WTC11 (cell line): ENCODE results near the gene LLGL1. TPM values are rescaled to one million over a fixed set of nuclear protein-coding genes. Genes with fewer than 3 reads are reported as not detected.

Experiments
- ATAC-seq: fragments of 200-7000 bp; cut with Tn5 transposase; 2 replicates; pipeline ENCODE4 v1.10.0; 2021; ENCODE audit warnings: mild to moderate bottlenecking, moderate library complexity
- CTCF ChIA-PET: fragments of 300-600 bp; sonication (Branson Sonifier 250); formaldehyde crosslinking; loops from one replicate; lab custom pipeline; 2021; ENCODE audit warnings: antibody characterized with exemption; lab: Charles Lee
- POLR2A ChIA-PET: fragments of 350-600 bp; sonication (Branson Sonifier 250); formaldehyde crosslinking; loops from one replicate; lab custom pipeline; 2021; ENCODE audit warnings: antibody characterized with exemption; lab: Charles Lee
- DNase-seq: peaks from one replicate; pipeline ENCODE4 v3.0.0; 2021; ENCODE audit warnings: low spot score
- H3K27ac Mint-ChIP-seq: 2 replicates; pipeline ENCODE4 v1.8.0; 2021; ENCODE audit warnings: mixed read lengths
- H3K27me3 Mint-ChIP-seq: 2 replicates; pipeline ENCODE4 v1.8.0; 2021; ENCODE audit warnings: low read depth, mild to moderate bottlenecking, moderate library complexity, mixed read lengths
- H3K36me3 Mint-ChIP-seq: 2 replicates; pipeline ENCODE4 v1.8.0; 2021; ENCODE audit warnings: mixed read lengths
- H3K4me1 Mint-ChIP-seq: 2 replicates; pipeline ENCODE4 v1.8.0; 2022; ENCODE audit warnings: mixed read lengths
- H3K4me3 Mint-ChIP-seq: 2 replicates; pipeline ENCODE4 v1.8.0; 2021; ENCODE audit warnings: mild to moderate bottlenecking, moderate library complexity, mixed read lengths
- H3K9me3 Mint-ChIP-seq: 2 replicates; pipeline ENCODE4 v1.8.0; 2021; ENCODE audit warnings: mixed read lengths
- CREB1 ChIP-seq: sonication (generic); formaldehyde crosslinking; IDR thresholded peaks from 2 replicates; pipeline ENCODE4 v1.8.0; 2023; ENCODE audit warnings: mild to moderate bottlenecking, missing genetic modification reagents
- ETV6 ChIP-seq: sonication (generic); formaldehyde crosslinking; IDR thresholded peaks from 2 replicates; pipeline ENCODE4 v1.8.1; 2022; ENCODE audit warnings: mild to moderate bottlenecking, missing genetic modification reagents
- FOXJ3 ChIP-seq: sonication (generic); formaldehyde crosslinking; IDR thresholded peaks from 2 replicates; pipeline ENCODE4 v1.9.0; 2021; ENCODE audit warnings: missing genetic modification reagents, mild to moderate bottlenecking, borderline replicate concordance
- FOXP1 ChIP-seq: sonication (generic); formaldehyde crosslinking; IDR thresholded peaks from 2 replicates; pipeline ENCODE4 v1.8.0; 2022; ENCODE audit warnings: missing genetic modification reagents, mild to moderate bottlenecking, moderate library complexity, borderline replicate concordance
- GABPB1 ChIP-seq: sonication (generic); formaldehyde crosslinking; IDR thresholded peaks from 2 replicates; pipeline ENCODE4 v1.8.1; 2023; ENCODE audit warnings: mild to moderate bottlenecking, missing genetic modification reagents
- JAZF1 ChIP-seq: fragments of 250-450 bp; sonication (Bioruptor Pico); IDR thresholded peaks from 2 replicates; pipeline ENCODE4 v1.9.0; 2021; ENCODE audit warnings: moderate library complexity, mild to moderate bottlenecking, inconsistent platforms
- KAT7 ChIP-seq: sonication (generic); formaldehyde crosslinking; IDR thresholded peaks from 2 replicates; pipeline ENCODE4 v1.8.1; 2023; ENCODE audit warnings: missing genetic modification reagents, mild to moderate bottlenecking, borderline replicate concordance
- MYBL2 ChIP-seq: sonication (generic); formaldehyde crosslinking; IDR thresholded peaks from 2 replicates; pipeline ENCODE4 v1.8.1; 2023; ENCODE audit warnings: mild to moderate bottlenecking, moderate library complexity, missing genetic modification reagents
- NFYB ChIP-seq: sonication (generic); formaldehyde crosslinking; conservative IDR thresholded peaks from 2 replicates; pipeline ENCODE4 v1.8.0; 2022; ENCODE audit warnings: low read depth, missing genetic modification reagents
- NR1H2 ChIP-seq: sonication (generic); formaldehyde crosslinking; IDR thresholded peaks from 2 replicates; pipeline ENCODE4 v1.9.0; 2021; ENCODE audit warnings: mild to moderate bottlenecking, moderate library complexity, missing genetic modification reagents
- RORB ChIP-seq: fragments of 250-450 bp; sonication (Bioruptor Pico); IDR thresholded peaks from 2 replicates; pipeline ENCODE4 v1.9.0; 2021; ENCODE audit warnings: mild to moderate bottlenecking
- SOX15 ChIP-seq: fragments of 250-450 bp; sonication (Bioruptor Pico); IDR thresholded peaks from 2 replicates; pipeline ENCODE4 v1.9.0; 2021; ENCODE audit warnings: mild to moderate bottlenecking
- total RNA-seq: library from RNA; stranded (reverse); gene quantifications from 3 replicates; pipeline ENCODE4 v1.2.3, GENCODE V29; 2021
- TF ChIP-seq, protein P1 (sequence below): fragments of 250-450 bp; sonication (Bioruptor Pico); IDR thresholded peaks from 2 replicates; pipeline ENCODE4 v1.9.0; 2021; ENCODE audit warnings: mild to moderate bottlenecking
- TF ChIP-seq, protein P2 (sequence below): sonication (generic); formaldehyde crosslinking; IDR thresholded peaks from 2 replicates; pipeline ENCODE4 v1.8.1; 2022; ENCODE audit warnings: low read depth, mild to moderate bottlenecking, moderate library complexity, missing genetic modification reagents, borderline replicate concordance
- TF ChIP-seq, protein P3 (sequence below): sonication (generic); formaldehyde crosslinking; conservative IDR thresholded peaks from 2 replicates; pipeline ENCODE4 v1.8.1; 2023; ENCODE audit warnings: mild to moderate bottlenecking, low read depth, missing genetic modification reagents, moderate library complexity
- TF ChIP-seq, protein P4 (sequence below): sonication (generic); formaldehyde crosslinking; IDR thresholded peaks from 2 replicates; pipeline ENCODE4 v1.8.1; 2022; ENCODE audit warnings: mild to moderate bottlenecking, missing genetic modification reagents, moderate library complexity, borderline replicate concordance
- TF ChIP-seq, protein P5 (sequence below): sonication (generic); formaldehyde crosslinking; conservative IDR thresholded peaks from 2 replicates; pipeline ENCODE4 v1.8.1; 2022; ENCODE audit warnings: mild to moderate bottlenecking, missing genetic modification reagents
- TF ChIP-seq, protein P6 (sequence below): sonication (generic); formaldehyde crosslinking; IDR thresholded peaks from 2 replicates; pipeline ENCODE4 v1.8.0; 2023; ENCODE audit warnings: mild to moderate bottlenecking, missing genetic modification reagents
- TF ChIP-seq, protein P7 (sequence below): sonication (generic); formaldehyde crosslinking; IDR thresholded peaks from 2 replicates; pipeline ENCODE4 v1.8.0; 2022; ENCODE audit warnings: mild to moderate bottlenecking, missing genetic modification reagents

The LLGL1 gene
- total RNA-seq, 1 experiment from 2014 or later, result 87.8 TPM

DNA sequence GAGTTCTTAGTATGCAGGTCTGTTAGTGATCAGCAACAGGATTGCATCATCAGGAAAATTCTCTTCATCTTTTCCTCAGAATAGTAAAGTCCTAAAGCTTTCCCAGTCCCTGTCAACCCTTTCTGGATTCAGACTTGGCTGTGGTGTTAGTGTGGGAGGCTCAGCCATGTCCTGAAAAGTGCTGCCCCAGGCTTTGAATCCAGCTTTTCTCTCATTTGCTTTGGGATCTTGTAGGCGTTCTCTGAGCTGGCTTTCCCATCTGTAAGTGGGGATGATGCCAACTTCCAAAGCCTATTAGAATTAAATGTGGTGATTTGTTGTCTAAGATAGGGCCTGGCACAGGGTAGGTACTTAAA lies 38.8 kb upstream of the LLGL1 start:
- ATAC-seq (no peak), DNase-seq (no peak)
- Mint-ChIP-seq H3K36me3 (peaks cover 40% of the 10 kb centered on the region), H3K4me3 (peak overlapping the region; percentile 93), H3K27me3 (no peaks in the 10 kb centered on the region), H3K27ac (0 out of 2 replicates have a peak overlapping the region, but pooled peaks have one; percentile 80), H3K9me3 (no peaks in the 10 kb centered on the region), H3K4me1 (peaks cover 46% of the 10 kb centered on the region)
- CTCF ChIA-PET, result no interaction called here
- POLR2A ChIA-PET, result no interaction called here
- TF ChIP-seq, protein P1, sequence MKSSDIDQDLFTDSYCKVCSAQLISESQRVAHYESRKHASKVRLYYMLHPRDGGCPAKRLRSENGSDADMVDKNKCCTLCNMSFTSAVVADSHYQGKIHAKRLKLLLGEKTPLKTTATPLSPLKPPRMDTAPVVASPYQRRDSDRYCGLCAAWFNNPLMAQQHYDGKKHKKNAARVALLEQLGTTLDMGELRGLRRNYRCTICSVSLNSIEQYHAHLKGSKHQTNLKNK (CRISPR knock-in tag), result no peak
- TF ChIP-seq ETV6 (CRISPR knock-in tag) (no peak), RORB (no peak), MYBL2 (no peak), NFYB (CRISPR knock-in tag) (no peak), CREB1 (no peak), FOXJ3 (CRISPR knock-in tag) (no peak)
- TF ChIP-seq, protein P2, sequence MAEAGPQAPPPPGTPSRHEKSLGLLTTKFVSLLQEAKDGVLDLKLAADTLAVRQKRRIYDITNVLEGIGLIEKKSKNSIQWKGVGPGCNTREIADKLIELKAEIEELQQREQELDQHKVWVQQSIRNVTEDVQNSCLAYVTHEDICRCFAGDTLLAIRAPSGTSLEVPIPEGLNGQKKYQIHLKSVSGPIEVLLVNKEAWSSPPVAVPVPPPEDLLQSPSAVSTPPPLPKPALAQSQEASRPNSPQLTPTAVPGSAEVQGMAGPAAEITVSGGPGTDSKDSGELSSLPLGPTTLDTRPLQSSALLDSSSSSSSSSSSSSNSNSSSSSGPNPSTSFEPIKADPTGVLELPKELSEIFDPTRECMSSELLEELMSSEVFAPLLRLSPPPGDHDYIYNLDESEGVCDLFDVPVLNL (CRISPR knock-in tag), result no peak
- TF ChIP-seq, protein P3, sequence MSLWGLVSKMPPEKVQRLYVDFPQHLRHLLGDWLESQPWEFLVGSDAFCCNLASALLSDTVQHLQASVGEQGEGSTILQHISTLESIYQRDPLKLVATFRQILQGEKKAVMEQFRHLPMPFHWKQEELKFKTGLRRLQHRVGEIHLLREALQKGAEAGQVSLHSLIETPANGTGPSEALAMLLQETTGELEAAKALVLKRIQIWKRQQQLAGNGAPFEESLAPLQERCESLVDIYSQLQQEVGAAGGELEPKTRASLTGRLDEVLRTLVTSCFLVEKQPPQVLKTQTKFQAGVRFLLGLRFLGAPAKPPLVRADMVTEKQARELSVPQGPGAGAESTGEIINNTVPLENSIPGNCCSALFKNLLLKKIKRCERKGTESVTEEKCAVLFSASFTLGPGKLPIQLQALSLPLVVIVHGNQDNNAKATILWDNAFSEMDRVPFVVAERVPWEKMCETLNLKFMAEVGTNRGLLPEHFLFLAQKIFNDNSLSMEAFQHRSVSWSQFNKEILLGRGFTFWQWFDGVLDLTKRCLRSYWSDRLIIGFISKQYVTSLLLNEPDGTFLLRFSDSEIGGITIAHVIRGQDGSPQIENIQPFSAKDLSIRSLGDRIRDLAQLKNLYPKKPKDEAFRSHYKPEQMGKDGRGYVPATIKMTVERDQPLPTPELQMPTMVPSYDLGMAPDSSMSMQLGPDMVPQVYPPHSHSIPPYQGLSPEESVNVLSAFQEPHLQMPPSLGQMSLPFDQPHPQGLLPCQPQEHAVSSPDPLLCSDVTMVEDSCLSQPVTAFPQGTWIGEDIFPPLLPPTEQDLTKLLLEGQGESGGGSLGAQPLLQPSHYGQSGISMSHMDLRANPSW (CRISPR knock-in tag), result no peak
- TF ChIP-seq, protein P4, sequence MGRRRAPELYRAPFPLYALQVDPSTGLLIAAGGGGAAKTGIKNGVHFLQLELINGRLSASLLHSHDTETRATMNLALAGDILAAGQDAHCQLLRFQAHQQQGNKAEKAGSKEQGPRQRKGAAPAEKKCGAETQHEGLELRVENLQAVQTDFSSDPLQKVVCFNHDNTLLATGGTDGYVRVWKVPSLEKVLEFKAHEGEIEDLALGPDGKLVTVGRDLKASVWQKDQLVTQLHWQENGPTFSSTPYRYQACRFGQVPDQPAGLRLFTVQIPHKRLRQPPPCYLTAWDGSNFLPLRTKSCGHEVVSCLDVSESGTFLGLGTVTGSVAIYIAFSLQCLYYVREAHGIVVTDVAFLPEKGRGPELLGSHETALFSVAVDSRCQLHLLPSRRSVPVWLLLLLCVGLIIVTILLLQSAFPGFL (CRISPR knock-in tag), result no peak

DNA sequence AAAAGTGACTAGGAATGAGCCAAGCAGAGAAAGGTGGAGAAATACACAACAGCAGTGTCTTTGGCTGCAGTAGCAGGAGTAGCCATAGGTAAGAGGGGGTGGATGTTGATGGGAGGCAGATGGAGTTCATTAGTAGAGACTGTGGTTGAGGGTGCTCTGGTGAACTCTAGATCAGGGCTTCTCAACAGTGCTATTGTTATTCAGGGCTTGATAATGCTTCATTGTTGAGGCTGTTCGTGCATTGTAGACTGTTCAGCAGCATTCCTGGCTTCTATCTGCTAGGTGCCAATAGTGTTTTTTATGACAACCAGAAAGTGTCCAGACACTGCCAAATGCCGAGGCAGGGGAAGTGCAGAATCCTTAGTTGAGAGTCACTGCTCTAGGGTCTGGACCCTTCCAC lies 38.2 kb upstream of the LLGL1 start:
- no peak for DNase-seq
- Mint-ChIP-seq H3K4me3 (peak overlapping the region; percentile 93), H3K4me1 (peaks cover 42% of the 10 kb centered on the region), H3K9me3 (no peaks in the 10 kb centered on the region), H3K36me3 (peaks cover 40% of the 10 kb centered on the region), H3K27me3 (no peaks in the 10 kb centered on the region), H3K27ac (no peak overlapping the region)
- ChIA-PET POLR2A (no interaction called here), CTCF (no interaction called here)
- TF ChIP-seq JAZF1 (CRISPR knock-in tag) (no peak), FOXP1 (CRISPR knock-in tag) (no peak), SOX15 (CRISPR knock-in tag) (no peak), NR1H2 (CRISPR knock-in tag) (no peak), GABPB1 (no peak), CREB1 (no peak), NFYB (CRISPR knock-in tag) (no peak), KAT7 (no peak)
- TF ChIP-seq, protein P5, sequence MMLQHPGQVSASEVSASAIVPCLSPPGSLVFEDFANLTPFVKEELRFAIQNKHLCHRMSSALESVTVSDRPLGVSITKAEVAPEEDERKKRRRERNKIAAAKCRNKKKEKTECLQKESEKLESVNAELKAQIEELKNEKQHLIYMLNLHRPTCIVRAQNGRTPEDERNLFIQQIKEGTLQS, result no peak
- TF ChIP-seq, protein P6, sequence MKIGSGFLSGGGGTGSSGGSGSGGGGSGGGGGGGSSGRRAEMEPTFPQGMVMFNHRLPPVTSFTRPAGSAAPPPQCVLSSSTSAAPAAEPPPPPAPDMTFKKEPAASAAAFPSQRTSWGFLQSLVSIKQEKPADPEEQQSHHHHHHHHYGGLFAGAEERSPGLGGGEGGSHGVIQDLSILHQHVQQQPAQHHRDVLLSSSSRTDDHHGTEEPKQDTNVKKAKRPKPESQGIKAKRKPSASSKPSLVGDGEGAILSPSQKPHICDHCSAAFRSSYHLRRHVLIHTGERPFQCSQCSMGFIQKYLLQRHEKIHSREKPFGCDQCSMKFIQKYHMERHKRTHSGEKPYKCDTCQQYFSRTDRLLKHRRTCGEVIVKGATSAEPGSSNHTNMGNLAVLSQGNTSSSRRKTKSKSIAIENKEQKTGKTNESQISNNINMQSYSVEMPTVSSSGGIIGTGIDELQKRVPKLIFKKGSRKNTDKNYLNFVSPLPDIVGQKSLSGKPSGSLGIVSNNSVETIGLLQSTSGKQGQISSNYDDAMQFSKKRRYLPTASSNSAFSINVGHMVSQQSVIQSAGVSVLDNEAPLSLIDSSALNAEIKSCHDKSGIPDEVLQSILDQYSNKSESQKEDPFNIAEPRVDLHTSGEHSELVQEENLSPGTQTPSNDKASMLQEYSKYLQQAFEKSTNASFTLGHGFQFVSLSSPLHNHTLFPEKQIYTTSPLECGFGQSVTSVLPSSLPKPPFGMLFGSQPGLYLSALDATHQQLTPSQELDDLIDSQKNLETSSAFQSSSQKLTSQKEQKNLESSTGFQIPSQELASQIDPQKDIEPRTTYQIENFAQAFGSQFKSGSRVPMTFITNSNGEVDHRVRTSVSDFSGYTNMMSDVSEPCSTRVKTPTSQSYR (CRISPR knock-in tag), result no peak
- TF ChIP-seq, protein P7, sequence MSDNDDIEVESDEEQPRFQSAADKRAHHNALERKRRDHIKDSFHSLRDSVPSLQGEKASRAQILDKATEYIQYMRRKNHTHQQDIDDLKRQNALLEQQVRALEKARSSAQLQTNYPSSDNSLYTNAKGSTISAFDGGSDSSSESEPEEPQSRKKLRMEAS, result no peak
- ATAC-seq, result no peak
